Kasumi-1 (cell line): ENCODE measurements around the gene FBN2.

Source experiments
- DNase-seq, 2 experiments: peaks; one replicate each; lab custom pipeline; 2025; lab: John Stamatoyannopoulos, UW

The FBN2 gene

DNA sequence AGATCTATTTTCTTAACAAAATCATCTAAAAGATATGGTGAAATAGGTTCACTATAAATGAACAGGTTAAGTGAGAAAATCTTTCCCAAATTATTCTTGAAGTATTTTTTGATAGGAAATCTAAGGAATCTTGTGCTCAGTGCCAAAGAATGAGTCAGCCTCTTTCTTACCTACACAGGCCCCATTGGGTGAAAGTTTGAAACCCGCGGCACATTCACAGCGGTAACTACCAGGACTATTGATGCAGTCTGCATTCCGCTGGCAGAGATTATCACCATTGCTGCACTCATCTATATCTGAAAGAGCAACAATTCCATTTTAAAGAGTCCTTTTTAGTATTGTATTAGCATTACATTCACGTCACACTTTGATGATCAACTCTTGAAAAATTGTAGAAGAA lies 232.7 kb downstream of the FBN2 start:
- no peak for DNase-seq

DNA sequence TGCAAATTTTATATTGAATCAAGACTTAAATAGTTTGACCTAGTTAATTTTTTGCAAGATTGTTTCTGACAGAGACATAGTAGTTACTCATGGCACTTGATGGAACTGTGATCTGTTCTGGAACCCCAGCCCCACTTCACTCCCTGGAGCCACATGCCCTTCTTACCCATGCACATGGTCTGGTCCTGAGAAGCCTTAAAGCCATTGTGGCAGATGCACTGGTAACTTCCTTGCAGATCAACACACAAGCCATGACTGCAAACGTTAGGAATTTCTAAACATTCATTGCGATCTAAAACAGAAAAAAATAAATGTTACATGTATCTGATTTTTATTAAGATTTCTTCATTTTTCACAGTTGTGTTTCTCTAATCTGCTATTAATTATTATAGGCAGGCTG lies 233.3 kb downstream of the FBN2 start:
- no peak for DNase-seq

- no peak for DNase-seq
Measured at GRCh38 chr5:128304088-128304487, 234.0 kb downstream of the FBN2 start.

- DNase-seq = no peak
Measured at GRCh38 chr5:128303593-128303992, 234.5 kb downstream of the FBN2 start.

DNA sequence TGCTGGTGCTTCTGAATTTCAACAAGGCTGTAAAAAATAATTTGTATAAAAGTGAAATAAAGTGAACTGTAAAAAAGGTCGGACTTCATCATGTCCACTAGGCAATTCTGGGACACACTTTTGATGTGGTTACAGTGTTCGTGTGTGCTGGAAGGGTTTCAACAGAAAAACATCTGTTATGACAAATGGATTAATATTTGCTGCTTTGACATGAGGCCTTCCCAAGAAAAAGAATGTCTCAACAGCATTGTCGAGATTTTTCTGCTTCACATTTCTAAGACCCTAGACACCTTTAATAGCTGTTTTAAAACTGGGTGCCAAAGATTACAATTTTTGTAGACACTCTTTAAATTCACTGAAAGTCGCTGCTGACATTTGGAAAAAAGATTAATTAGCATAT lies 237.9 kb downstream of the FBN2 start:
- DNase-seq = no peak

DNA sequence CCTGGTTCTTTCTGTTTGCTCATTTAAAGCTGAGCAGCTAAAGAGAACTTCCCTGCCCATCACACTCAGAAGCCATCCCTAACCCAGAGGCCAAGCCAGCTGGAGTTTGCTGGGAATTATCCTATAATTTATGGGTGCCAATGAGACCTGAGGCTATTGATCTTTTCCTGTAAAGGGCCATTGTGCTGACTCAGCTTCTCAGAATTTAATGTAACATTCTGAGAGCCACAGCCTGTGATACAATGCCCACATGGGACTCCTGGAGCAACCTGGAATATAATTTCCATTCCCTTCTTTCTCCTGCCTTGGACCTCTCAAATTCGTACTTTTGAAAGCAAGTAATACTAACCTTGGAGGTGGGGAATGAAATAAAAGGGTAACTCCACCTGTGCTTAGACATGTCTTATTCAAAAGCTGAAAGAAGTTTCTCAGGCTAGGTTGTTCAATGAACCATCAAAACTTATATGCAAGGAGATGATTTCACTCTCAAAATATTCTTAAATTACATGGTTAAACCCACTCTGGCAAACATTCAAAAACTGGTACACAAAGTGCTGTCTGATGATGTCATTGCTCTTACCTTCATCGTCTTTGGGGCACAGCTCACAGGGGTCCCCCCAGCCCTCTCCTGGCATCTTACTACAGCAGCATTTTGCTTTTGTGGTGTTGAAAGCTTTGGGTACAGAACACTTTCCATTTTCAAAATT lies 247.7 kb downstream of the FBN2 start:
- DNase-seq = no peak

DNA sequence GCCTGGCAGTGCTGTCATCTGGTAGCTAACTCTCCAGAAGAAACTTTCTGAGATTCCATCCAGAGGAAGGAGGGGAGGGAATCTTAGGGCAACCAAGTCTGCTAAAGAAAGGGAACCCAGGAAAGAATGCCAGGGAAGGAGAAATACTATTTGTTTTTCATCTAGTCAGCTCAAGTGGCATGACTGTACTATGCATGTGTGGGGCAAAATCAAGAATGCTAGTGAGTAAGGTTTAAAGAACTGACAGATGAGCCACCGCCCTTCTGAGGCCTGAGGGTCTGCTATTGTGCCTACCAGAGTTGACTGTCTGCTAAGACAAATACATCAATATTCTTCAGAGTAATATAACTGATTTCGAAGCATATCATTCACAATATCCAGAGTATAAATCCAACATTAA lies 250.3 kb downstream of the FBN2 start:
- DNase-seq = no peak

GRCh38 chr5:128284236-128284635 lies 253.8 kb downstream of the FBN2 start:
- no peak for DNase-seq

DNA sequence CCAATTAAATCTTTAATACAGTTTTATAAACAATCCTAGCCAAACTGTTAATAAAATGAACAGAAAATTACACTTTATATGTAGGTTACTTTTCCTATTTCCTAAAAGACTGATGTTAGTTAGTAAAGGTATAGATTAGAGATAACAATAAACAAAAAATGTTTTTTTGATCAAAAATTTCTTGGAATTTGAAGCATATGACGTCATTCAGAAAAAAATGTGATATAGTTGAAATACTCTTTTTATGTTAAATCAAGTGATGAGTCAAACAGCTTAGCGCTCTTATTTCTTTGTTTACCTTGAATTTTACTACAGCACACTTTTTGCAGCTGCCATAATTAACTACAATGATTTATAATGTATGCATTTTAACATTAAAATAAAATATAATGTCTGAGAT lies 258.7 kb downstream of the FBN2 start:
- DNase-seq = no peak

DNA sequence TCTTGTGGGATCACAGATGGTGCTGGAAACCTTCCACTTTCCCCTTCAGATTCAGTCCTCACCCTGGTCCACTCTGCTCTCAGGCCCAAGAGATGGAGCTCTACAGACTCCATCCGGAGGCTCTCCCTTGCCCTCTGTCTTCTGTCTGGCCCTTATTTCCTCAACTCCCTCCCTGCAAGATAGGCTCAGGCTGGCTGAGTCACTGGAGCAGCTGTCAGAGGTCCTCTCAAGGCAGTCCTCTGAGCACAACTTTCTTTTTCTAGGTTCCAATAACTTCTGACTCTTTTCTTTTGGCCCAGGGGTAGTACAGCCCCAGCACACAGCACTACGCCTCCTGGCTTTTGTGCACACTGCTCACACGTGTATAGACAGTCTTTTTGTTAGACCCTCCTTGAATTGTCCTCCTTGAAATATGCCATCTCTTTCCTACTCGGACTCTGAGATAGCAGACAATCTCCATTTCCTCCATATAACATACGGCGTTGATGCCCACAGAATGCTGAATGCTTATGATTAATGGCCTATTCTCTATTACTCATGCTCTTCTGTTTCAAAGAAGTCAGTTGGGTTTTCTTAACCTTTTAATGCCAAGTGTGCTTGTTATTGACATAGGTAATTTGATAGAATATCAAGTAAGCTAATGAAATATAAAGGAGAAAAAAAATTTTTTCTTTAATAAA lies 261.4 kb downstream of the FBN2 start:
- no peak for DNase-seq

- no peak for DNase-seq
Measured at GRCh38 chr5:128274441-128274840, 263.6 kb downstream of the FBN2 start.

DNA sequence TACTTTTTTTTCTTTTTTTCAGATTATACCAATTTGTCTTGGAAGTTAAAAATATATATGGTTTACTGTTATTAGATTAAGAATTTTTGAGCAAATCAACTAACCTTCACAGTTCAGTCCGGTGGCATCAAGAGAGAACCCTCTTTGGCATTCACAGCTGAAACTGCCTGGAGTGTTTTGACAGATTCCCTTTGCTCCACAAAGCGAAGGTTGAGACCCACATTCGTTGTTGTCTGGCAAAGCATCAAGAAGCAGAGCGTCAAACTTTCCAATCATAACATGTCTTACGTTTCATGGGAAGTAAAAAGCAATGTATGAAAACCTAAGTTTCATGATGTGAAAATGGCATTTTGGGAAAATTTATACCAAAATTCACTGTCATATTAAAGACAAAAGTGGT lies 264.3 kb downstream of the FBN2 start:
- no peak for DNase-seq

GRCh38 chr5:128271859-128272464 lies 266.1 kb downstream of the FBN2 start:
- no peak for DNase-seq

GRCh38 chr5:128271071-128271470 lies 267.0 kb downstream of the FBN2 start:
- DNase-seq = no peak

DNA sequence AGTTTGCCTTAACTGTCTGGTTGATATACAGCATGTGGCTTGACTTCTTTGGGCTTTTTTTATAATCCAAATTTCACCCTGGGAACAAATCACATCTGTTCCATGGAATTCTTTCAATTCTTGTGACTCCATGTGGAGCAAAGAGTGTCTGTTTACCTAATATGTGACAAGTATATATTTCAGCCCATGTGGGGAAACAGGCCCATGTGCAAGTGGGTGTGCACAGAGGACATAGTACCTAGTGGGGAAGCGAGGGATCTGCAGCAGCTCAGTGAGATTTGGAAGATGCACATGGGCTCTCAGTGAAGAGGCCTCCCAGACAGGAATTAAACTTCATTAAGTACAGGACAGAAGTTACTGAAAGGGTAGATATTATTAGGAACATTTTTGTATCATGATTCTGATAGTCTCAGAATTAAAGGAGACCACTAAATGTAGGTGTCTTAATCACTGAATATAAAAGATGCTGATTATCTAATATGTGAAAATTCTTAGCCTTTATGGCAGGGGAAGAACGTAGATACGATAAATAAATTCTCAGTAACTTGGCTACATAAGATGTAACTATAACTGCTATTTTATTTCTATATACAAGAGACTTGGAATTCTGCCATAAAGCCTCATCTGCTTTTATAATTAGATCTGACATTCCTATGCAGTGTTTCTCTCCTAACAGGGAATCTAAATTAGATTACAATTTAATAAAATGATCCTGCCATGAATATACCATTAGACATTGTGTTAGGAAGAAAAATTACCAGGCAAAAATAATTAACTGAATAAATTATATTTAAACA lies 273.3 kb downstream of the FBN2 start:
- no peak for DNase-seq

DNA sequence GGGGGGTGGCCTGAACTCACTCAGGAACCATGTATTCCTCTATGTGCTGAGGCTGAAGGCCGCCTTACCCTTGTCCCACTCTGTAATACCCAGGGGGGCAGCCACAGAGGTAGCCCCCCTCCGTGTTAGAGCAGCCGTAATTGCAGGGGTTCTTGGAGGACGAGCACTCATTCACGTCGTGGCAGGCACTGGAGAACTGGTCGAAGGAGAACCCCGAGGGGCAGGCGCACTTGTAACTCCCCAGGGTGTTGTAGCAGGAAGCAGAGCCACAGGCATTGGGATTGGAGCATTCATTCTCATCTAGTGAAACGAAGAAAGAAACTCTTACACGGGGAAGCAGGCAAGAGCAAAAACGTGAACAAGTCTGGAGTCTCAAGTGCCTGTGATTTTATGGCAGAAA lies 274.7 kb downstream of the FBN2 start:
- no peak for DNase-seq

GRCh38 chr5:128262911-128263310 lies 275.1 kb downstream of the FBN2 start:
- no peak for DNase-seq

- no peak for DNase-seq
Measured at GRCh38 chr5:128259607-128260021, 278.4 kb downstream of the FBN2 start.

DNA sequence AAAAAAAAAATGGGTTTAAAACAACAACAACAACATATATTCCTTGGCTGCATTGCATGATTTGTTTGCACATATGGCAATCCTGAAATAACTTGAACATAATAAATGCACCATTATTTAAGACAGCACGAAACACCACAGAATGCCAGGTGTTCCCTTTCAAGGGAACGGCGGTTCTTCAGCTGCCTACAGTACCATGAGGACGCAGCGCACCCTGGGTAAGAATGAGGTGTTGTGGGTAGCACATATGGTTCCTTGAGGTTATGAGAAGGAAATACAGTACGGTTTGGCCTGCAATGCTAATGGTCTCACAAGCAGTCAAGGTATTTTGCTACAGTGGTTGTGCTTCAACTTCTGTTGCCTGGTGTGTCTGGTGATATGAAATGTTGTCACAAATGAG lies 279.7 kb downstream of the FBN2 start:
- no peak for DNase-seq

DNA sequence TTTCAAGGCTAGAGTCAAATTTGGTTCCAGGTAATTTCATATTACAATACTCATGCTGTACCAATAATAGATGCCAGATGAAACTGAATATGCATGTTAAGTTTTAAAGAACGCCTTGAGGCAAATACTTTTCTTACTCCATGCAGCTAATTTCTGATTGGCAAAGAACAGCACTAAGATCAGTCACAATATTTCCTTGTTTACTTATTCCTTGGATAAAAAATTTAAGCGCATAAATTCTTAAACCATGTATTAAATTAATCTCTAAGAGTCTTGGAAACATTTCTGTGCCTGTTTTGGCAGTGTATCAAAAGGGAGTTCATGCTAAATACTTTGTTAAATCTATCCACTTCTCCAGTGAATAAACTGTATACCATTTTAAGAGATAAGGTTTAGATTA lies 281.0 kb downstream of the FBN2 start:
- no peak for DNase-seq

DNA sequence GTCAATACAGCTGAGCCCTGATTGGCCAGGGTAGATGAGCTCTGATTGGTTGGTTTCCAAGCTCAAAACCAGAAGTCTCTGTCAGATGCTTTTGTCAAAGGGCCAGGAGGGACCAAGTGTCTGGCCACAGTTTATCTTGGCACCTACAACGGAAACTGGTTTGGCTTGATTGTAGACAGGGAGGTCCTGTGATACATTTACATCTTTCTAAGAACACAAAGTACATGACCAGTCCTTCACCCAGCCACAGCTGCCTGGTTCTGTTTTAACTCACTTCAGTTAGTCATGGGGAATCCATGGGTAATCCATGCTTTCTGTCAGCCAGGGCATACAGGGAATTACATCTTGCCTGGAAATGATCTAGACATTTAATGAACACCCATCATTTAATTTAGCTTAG lies 283.3 kb downstream of the FBN2 start:
- DNase-seq = no peak

DNA sequence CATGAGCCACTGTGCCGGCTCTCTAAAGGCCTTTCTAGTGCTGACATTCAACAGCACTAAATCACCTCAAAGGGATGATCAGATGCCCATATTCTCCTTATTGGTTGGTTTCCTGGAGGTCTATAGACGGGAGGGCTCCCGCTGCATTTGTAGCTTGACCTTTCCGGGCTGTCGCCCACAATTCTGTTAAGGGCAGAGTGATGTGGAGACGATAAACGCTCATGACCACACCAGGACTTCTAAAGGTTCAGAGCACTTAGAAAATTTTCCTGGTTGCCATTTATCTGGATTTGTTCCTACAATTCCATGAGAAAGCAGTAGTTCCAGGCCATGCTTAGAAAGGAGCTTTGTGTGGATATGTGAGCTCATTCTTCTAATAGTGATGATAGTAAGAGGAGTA lies 284.2 kb downstream of the FBN2 start:
- no peak for DNase-seq

GRCh38 chr5:128253161-128253560 lies 284.9 kb downstream of the FBN2 start:
- no peak for DNase-seq
